ENCODE measurements around the gene OR10K1.
"Not testable (repeated sequence)": the region's sequence is repeated elsewhere in the genome, so short reads cannot be mapped to it uniquely, and the experiment has no call there.

Gene OR10K1

DNA sequence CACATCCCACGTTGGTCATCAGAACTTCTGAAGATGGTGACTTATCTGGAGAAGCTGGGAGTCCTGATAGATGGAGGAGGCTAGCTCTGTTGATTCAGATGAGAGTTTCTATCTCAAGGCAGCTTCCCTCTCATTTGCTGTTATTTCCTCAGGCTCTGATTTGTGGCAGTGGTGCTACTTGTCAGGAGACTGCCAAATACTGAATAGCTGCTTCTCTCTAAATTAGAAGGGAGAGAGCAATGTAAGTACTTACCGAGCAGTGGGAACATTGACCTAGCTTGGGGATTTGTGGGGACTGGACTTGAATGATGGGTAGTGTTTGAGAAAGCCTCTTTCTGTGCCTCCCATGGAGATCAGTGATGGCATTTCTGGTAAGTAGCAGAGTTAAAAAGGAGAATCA lies at the start of gene OR10K1:
Gene OR10K1 (plus strand): TSS at position 301 of the 400 bp plus-strand sequence. CDS start 3,728 bp downstream, outside the sequence.
- no peak for DNase-seq

- DNase-seq, result no peak
Measured at GRCh38 chr1:158414651-158415345, 46.8 kb upstream of the OR10K1 start.

DNA sequence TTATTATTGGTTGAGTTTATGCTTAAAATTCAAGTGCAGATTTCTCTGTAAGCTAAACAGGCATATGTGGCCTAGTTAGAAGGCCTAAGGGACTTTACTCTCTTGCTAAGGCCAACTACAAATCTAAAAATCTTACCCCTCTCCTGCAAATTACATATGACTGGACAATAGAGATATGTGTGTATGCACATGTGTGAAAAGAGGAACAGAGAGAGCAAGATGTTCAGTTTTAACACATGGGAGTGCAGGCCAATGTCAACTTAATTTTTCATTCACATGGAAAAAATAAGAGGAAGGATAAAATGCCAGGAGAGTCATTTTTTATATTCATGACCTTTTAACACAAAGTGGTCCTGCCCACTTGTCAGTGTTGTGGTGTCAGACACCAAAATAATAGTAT lies 44.0 kb upstream of the OR10K1 start:
- DNase-seq, result no peak

DNA sequence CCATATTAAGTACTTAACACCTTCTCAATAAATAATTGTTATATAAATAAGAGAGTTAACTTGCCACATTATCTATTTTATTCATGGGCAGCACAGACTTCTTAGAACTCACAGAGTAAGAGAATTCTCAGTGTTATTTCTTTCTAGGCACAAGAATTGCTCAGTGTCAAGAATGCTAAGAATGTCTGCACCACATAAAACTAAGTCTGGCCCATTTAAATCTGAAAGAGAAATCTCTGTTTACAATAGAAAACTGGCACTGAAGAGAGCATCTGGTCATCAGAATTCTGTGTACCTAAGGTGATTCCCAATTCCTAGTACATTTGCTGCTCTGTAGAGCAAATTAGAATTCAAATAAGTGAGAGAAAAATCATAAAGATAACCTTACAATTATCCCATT lies 39.4 kb upstream of the OR10K1 start:
- no peak for DNase-seq

DNA sequence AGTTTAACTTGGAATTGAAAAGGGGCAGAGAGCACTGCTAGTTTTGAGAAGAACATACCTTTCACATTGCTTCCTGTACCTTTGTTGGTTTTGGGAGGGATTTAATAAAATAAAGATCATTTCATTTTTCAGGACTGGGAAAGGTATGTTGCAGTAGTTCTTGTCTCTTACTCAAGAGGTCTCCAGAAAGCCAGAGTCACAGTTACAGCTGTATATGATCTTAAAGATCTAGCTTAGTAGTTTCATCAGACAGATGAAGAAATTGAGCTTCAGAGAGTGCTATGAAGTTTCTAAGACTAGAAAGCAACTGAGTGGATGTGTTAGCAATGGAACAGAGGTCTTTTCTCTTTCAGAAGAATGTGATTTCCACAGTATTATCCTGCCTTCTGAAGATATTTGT lies 36.6 kb upstream of the OR10K1 start:
- DNase-seq, result no peak

DNA sequence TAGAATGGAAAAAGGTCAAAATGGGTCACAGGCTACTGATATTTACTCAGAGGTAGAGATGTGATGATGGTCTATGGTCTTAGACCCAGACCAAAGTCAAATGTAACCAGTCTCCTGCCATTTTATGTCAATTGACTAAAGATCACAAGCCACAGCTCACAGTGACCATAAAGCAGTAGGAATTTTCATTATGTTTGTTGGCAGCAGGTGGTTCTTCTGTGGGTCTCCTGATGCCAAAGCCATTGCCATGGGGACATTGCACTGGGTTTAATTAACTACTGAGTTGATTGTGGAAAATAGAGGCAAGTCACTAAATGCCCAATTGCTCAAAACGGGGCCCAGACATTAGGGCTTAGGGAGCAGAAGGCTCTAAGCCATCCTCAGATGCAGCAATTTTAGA lies 35.5 kb upstream of the OR10K1 start, which contains the start of gene OR10K2:
Gene OR10K2 (minus strand): TSS at position 101 of the 400 bp plus-strand sequence. CDS start 5,371 bp downstream, outside the sequence.
- no peak for DNase-seq

- DNase-seq, result not testable (repeated sequence)
Measured at GRCh38 chr1:158430163-158430562, 31.5 kb upstream of the OR10K1 start.

DNA sequence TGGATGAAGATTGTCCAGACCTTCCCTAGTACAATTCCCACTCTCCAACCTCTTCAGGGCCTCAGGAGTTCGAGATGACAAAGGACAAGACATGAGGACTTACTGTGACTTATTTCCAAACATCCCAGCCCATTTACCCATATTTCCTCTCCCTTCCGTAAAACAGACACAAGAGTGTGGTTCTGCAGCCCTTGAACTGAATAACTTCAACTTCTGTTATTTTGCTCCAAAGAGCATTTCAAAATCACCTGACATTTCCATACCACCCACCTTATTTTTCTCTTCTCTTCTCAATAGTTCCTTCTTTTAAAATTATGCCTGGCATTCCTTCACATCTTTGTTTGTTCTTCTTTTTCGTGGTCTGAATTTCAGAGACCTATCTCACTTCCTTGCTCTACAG lies 26.9 kb upstream of the OR10K1 start:
- DNase-seq, result no peak

DNA sequence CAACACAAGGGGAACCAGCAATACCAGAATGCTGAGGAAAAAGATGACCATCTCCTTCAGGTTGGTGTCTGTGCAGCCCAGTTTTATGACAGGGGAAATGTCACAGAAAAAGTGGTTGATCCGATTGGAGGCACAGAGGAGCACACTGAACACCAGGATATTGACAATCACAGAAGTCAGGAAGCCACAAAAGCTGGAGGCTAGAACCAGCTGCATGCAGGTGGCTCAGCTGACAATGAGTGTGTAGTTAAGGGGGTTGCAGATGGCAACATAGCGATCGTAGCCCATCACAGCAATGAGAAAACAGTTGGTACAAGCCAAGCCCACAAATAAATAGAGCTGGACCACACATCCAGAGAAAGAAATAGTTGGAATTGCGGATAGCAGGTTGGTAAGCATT lies 16.3 kb upstream of the OR10K1 start:
- DNase-seq, result no peak

- no peak for DNase-seq
Measured at GRCh38 chr1:158454537-158454936, 7.1 kb upstream of the OR10K1 start.

DNA sequence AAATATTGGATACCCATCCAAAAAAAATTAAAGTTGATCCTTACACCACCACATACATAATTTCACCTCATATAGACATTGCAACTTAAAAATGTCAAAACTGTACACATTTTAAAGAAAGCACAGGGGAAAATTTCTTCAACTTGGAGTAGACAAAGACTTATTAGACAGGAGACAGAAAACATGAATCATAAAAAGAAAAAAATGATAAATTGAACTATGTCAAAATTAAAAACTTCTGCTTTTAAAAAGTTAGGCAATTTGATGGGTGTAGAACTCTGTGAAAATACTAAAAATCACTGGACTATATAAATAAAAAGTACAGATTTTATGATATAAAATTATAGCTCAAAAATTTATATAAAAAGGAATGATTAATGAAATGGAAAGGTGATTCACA lies 4.4 kb upstream of the OR10K1 start:
- no peak for DNase-seq

GRCh38 chr1:158458263-158458662 lies 3.4 kb upstream of the OR10K1 start:
- DNase-seq, result no peak

DNA sequence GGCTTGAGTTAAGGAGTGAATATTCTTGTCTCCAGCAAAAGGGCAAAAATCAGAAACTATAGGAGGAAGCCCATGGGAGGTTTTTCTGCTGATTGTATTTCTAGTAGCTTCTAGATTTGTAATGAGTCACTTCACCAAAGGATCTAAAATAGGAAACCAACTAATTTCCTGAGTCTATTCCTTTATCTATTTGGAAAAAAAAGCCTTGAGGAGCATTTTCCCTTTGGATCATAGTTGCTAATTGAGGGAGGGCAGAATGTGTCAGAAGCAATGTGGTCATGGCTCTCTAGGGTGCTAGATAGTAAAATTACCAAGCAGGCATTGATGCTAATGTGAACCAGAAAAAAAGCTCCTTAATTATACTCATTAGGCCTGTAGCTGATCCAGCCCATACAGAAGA lies 10.3 kb downstream of the OR10K1 start, which contains the start of gene OR10R2:
Gene OR10R2 (plus strand): TSS at position 301 of the 400 bp plus-strand sequence. CDS start 106 bp downstream, outside the sequence.
- DNase-seq, result no peak

DNA sequence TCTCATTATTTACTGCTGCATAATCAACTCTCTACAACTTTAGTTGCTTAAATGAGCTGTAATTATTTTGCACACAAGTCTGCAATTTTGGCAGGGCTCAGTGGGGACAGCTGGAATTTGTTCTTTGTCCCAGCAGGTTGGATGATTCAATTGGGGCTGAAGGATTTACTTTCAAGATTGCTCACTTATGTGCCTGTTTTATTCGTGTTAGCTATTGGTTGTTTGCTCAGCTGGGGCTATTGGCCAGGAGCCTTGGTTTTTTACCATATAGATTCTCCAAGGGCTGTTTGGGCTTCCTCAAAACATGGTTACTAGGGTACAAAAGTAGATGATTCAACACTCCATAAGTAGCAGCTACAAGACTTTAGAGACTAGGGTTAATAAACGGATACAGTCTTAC lies 23.8 kb downstream of the OR10K1 start:
- DNase-seq, result no peak

GRCh38 chr1:158491316-158491715 lies 29.7 kb downstream of the OR10K1 start:
- no peak for DNase-seq

DNA sequence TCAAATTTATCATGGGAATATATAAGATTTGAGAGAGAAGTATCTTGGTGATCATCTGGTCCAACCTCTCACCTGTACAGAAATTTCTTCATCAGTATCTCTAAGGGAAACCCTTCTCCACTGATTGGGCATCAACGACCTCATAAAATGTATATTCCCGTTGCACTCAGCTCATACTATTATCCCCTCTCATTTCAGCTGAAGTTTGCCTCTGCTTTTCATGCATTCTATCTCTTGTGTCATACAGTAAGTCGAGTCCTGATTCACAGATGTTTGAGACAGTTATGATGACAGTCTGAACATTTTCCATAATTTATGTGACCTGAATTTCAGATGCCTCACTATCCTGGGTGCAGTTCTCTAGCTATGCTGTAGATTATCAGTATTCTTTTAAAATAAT lies 31.4 kb downstream of the OR10K1 start:
- DNase-seq, result no peak

- no peak for DNase-seq
Measured at GRCh38 chr1:158494796-158495195, 33.2 kb downstream of the OR10K1 start.

- DNase-seq, result no peak
Measured at GRCh38 chr1:158496374-158496773, 34.7 kb downstream of the OR10K1 start.

DNA sequence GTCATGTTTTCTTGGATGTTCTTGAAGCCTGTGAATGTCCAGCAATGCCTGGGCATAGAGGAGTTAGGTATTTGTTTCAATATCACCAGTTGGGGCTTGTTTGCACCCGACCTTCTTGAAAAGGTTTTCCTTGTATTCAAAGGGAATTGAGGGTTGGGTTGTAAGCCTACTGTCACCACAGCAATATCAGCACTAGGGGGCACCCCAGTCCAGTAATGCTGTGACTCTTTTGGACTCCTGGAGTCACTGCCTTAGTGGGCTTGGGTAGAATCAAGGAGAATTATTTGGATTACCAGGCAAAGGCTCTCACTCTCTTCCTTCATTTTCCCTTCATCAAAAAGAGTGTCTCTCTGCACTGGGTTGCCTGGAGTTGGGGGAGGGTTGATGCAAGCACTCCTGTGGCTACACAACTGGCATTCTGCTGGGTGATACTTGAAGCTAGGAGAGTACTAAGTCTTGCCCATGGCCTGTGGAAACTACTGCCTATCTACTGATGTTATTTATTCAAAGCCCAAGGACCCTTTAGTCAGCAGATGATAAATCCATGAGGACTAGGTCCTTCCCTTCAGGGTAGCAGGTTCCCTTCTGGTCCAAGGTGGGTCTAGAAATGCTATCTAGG lies 44.8 kb downstream of the OR10K1 start:
- peak; percentile 52 to 67 for DNase-seq

- no peak for DNase-seq
Measured at GRCh38 chr1:158507511-158507910, 45.9 kb downstream of the OR10K1 start.

DNA sequence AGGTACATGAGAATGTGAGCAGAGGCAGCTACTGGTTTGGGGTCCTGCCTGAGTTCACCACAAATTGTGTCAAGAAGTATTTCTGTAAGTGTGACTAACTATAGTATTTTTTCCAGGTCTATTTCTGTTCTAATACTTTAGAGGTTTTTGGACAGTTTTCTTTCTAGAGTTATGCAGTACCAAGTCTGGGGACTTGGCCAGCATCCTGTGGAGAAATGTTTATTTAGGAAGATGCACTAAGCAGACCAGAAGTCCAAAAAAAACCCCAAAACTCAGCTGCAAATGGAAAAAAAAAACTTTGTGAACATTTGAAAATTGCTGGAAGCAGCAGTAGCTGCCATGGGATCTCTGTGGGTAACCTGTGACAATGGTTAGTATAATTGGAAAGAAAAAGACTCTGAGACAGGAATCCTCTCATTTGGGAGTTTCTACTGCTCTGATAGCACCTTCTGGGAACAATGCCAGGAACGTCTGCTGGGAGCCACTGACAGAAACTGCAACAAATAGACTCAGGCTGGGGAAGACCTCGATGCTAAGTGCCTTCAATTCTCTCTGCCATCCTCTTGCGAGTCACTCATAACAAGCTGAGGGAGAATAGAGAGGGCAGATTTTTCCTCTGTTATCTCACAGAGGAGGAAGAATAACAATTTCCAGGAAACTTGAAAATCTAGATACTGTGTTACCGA lies 48.0 kb downstream of the OR10K1 start:
- no peak for DNase-seq

- no peak for DNase-seq
Measured at GRCh38 chr1:158516966-158517365, 55.3 kb downstream of the OR10K1 start.
